DND-41 (cell line): ENCODE measurements around the gene WDFY3.

Experiments used
- ATAC-seq: fragments of 200-7000 bp; cut with Tn5 transposase; 3 replicates; pipeline ENCODE4 v1.9.1; 2021; ENCODE audit warnings: low read depth; ENCODE audit not compliant: insufficient read depth
- DNase-seq: peaks from one replicate; pipeline ENCODE4 v3.0.0-alpha.2; 2020
- H2AFZ ChIP-seq: 2 replicates; pipeline ENCODE4 v1.6.0; 2012; ENCODE audit warnings: low read depth, low read length
- H3K27ac ChIP-seq: 2 replicates; pipeline ENCODE4 v1.5.1; 2012; ENCODE audit warnings: low read length, inconsistent platforms
- H3K27me3 ChIP-seq: fragments of 200-600 bp; sonication (generic); 2 replicates; pipeline ENCODE4 v1.6.0; 2012; ENCODE audit warnings: low read length, mild to moderate bottlenecking, inconsistent platforms; ENCODE audit not compliant: insufficient read depth, poor library complexity
- H3K36me3 ChIP-seq: 2 replicates; pipeline ENCODE4 v1.5.1; 2012; ENCODE audit warnings: low read length, inconsistent platforms; ENCODE audit not compliant: insufficient read depth
- H3K4me1 ChIP-seq: 2 replicates; pipeline ENCODE4 v1.5.1; 2012; ENCODE audit warnings: mild to moderate bottlenecking, low read length; ENCODE audit not compliant: insufficient read depth
- H3K4me2 ChIP-seq: 2 replicates; pipeline ENCODE4 v1.6.0; 2012; ENCODE audit warnings: mild to moderate bottlenecking, moderate library complexity, low read length, inconsistent platforms; ENCODE audit not compliant: insufficient read depth
- H3K4me3 ChIP-seq, 2 experiments: fragments of 200-600 bp in 1 of 2; shearing (Covaris generic) in 1 of 2; 2 replicates each; pipeline ENCODE4 v1.5.1; 2012 to 2016; ENCODE audit warnings: inconsistent platforms in 2 of 2, low read length in 2 of 2, mild to moderate bottlenecking in 2 of 2, low read depth in 1 of 2, moderate library complexity in 1 of 2
- H3K79me2 ChIP-seq: 2 replicates; pipeline ENCODE4 v1.6.0; 2012; ENCODE audit warnings: low read length, inconsistent platforms; ENCODE audit not compliant: insufficient read depth
- H3K9ac ChIP-seq: 2 replicates; pipeline ENCODE4 v1.6.0; 2012; ENCODE audit warnings: low read depth, mild to moderate bottlenecking, inconsistent platforms, low read length, moderate library complexity
- H3K9me3 ChIP-seq: 2 replicates; pipeline ENCODE4 v1.5.1; 2012; ENCODE audit warnings: low read length, moderate library complexity, mild to moderate bottlenecking, inconsistent platforms; ENCODE audit not compliant: insufficient read depth, severe bottlenecking
- H4K20me1 ChIP-seq: 2 replicates; pipeline ENCODE4 v1.6.0; 2012; ENCODE audit warnings: low read length; ENCODE audit not compliant: insufficient read depth
- EZH2 ChIP-seq: IDR thresholded peaks from 3 replicates; pipeline ENCODE4 v1.6.1; 2012; ENCODE audit warnings: borderline replicate concordance, low read depth, mild to moderate bottlenecking, moderate library complexity, low read length, inconsistent platforms; ENCODE audit not compliant: severe bottlenecking
- TF ChIP-seq, protein P1 (sequence below): IDR thresholded peaks from 2 replicates; pipeline ENCODE4 v1.5.1; 2012; ENCODE audit warnings: borderline replicate concordance, low read length, moderate library complexity, mild to moderate bottlenecking; ENCODE audit not compliant: poor library complexity, severe bottlenecking; ENCODE audit errors: extremely low read depth

WDFY3 gene

GRCh38 chr4:84857296-84857695 lies 109.2 kb downstream of the WDFY3 start:
- H3K9me3 ChIP-seq = no peaks in the 10 kb centered on the region
- no peak overlapping the region for H2AFZ ChIP-seq
- TF ChIP-seq, protein P1, sequence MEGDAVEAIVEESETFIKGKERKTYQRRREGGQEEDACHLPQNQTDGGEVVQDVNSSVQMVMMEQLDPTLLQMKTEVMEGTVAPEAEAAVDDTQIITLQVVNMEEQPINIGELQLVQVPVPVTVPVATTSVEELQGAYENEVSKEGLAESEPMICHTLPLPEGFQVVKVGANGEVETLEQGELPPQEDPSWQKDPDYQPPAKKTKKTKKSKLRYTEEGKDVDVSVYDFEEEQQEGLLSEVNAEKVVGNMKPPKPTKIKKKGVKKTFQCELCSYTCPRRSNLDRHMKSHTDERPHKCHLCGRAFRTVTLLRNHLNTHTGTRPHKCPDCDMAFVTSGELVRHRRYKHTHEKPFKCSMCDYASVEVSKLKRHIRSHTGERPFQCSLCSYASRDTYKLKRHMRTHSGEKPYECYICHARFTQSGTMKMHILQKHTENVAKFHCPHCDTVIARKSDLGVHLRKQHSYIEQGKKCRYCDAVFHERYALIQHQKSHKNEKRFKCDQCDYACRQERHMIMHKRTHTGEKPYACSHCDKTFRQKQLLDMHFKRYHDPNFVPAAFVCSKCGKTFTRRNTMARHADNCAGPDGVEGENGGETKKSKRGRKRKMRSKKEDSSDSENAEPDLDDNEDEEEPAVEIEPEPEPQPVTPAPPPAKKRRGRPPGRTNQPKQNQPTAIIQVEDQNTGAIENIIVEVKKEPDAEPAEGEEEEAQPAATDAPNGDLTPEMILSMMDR = no peak
- TF ChIP-seq EZH2 = no peak
- H3K4me3 ChIP-seq = no peak overlapping the region
- no peaks in the 10 kb centered on the region for H3K27me3 ChIP-seq
- H3K4me1 ChIP-seq = no peaks in the 10 kb centered on the region
- no peaks in the 10 kb centered on the region for H3K79me2 ChIP-seq
- no peaks in the 10 kb centered on the region for H4K20me1 ChIP-seq
- no peak overlapping the region for H3K27ac ChIP-seq
- DNase-seq (no peak), ATAC-seq (no peak)
- no peaks in the 10 kb centered on the region for H3K36me3 ChIP-seq
- no peak overlapping the region for H3K4me2 ChIP-seq
- no peak overlapping the region for H3K9ac ChIP-seq

- Histone ChIP-seq H3K36me3 (no peaks in the 10 kb centered on the region), H3K9me3 (no peaks in the 10 kb centered on the region), H3K79me2 (no peaks in the 10 kb centered on the region), H3K4me3 (no peak overlapping the region), H3K9ac (no peak overlapping the region), H3K27ac (no peak overlapping the region), H3K4me1 (no peaks in the 10 kb centered on the region), H4K20me1 (no peaks in the 10 kb centered on the region), H2AFZ (no peak overlapping the region), H3K4me2 (no peak overlapping the region), H3K27me3 (no peaks in the 10 kb centered on the region)
- no peak for TF ChIP-seq EZH2
- TF ChIP-seq, protein P1 = no peak
- ATAC-seq (no peak), DNase-seq (no peak)
Measured at GRCh38 chr4:84856468-84857049, 109.9 kb downstream of the WDFY3 start.

DNA sequence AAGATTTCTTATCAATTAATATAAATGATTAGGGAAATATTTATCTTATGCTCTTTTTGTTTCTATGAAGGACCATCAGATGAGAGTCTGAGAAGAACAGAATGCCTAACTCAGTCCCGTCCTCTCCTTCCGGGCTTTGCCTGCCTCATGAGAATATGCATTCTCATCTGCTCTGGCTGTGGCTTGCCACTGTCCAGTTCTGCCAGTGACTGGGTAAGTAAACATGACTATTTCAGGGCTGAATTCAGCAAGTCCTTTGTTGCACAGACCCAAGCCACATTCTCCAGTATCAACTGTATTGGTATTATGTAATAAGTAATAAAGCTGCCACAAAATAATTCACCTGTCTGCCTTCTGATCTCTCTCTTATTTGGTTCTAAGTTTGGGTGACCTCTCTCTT lies 110.7 kb downstream of the WDFY3 start:
- DNase-seq (no peak), ATAC-seq (no peak)
- no peak overlapping the region for H3K9ac ChIP-seq
- no peak overlapping the region for H3K4me2 ChIP-seq
- H3K4me1 ChIP-seq = no peaks in the 10 kb centered on the region
- H2AFZ ChIP-seq = no peak overlapping the region
- no peaks in the 10 kb centered on the region for H3K36me3 ChIP-seq
- no peaks in the 10 kb centered on the region for H3K27me3 ChIP-seq
- TF ChIP-seq, protein P1 = no peak
- TF ChIP-seq EZH2 = no peak
- H4K20me1 ChIP-seq = no peaks in the 10 kb centered on the region
- no peaks in the 10 kb centered on the region for H3K9me3 ChIP-seq
- H3K27ac ChIP-seq = no peak overlapping the region
- H3K4me3 ChIP-seq = no peak overlapping the region
- no peaks in the 10 kb centered on the region for H3K79me2 ChIP-seq
